ENCODE data around the gene OAS1. TPM values are rescaled to one million over a fixed set of nuclear protein-coding genes. Genes with fewer than 3 reads are reported as not detected.

The OAS1 gene
- total RNA-seq, 1 experiment from 2014 or later = 0.64 TPM

DNA sequence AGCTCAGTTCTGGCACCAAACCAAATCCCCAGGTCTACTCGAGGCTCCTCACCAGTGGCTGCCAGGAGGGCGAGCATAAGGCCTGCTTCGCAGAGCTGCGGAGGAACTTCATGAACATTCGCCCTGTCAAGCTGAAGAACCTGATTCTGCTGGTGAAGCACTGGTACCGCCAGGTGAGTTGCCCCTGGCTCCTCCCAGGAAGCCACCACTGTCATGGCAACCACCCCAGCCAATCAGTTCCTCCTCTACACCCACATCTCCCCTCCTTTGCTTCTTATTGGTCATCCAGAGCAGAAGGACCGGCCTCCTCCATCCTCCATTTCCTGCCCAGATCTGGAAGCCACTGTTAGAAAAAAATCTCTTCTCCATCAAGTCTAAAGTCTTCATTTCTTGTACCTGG is 54.3 kb downstream of the OAS1 start:
- H3K9ac ChIP-seq (ENCODE audit: low read length) = no peak overlapping the region
- RAD21 ChIA-PET (ENCODE audit: low non-redundant PET in 1 of 2, low total read pairs in 2 of 2, uncharacterized antibody in 2 of 2, unreplicated experiment in 2 of 2) = no interaction called here
- H3K36me3 ChIP-seq (ENCODE audit: control insufficient read depth in 1 of 2, insufficient read depth in 2 of 2, low read length in 2 of 2) = peaks cover 0 to 7% of the 10 kb centered on the region in 2 experiments; a peak in 1 of 4 replicates
- CTCF ChIA-PET = no interaction called here
- H3K9me3 ChIP-seq (ENCODE audit: control insufficient read depth in 1 of 2, insufficient read depth in 1 of 2, low read depth in 1 of 2, low read length in 2 of 2) = no peaks in the 10 kb centered on the region
- H3K4me2 ChIP-seq (ENCODE audit: low read length) = no peak overlapping the region
- no peak overlapping the region for H3K27ac ChIP-seq (ENCODE audit: low read depth, low read length)
- no peaks in the 10 kb centered on the region for H3K4me1 ChIP-seq (ENCODE audit: control insufficient read depth in 1 of 2, insufficient read depth in 2 of 2, low read length in 2 of 2)
- H2AFZ ChIP-seq (ENCODE audit: low read depth, low read length, poor library complexity, severe bottlenecking) = no peak overlapping the region
- no peaks in the 10 kb centered on the region for H4K20me1 ChIP-seq (ENCODE audit: insufficient read depth)
- no peaks in the 10 kb centered on the region for H3K9me2 ChIP-seq (ENCODE audit: insufficient read depth)
- no peaks in the 10 kb centered on the region for H3K27me3 ChIP-seq (ENCODE audit: insufficient read depth, low read length)
- no peak overlapping the region for H3K4me3 ChIP-seq (replicated peaks in 1 of 2; ENCODE audit: low read depth in 1 of 2, low read length in 2 of 2)
- DNase-seq (ENCODE audit: low read depth, low spot score) (no peak), ATAC-seq (peak; percentile 84)
- TF ChIP-seq, protein P1, sequence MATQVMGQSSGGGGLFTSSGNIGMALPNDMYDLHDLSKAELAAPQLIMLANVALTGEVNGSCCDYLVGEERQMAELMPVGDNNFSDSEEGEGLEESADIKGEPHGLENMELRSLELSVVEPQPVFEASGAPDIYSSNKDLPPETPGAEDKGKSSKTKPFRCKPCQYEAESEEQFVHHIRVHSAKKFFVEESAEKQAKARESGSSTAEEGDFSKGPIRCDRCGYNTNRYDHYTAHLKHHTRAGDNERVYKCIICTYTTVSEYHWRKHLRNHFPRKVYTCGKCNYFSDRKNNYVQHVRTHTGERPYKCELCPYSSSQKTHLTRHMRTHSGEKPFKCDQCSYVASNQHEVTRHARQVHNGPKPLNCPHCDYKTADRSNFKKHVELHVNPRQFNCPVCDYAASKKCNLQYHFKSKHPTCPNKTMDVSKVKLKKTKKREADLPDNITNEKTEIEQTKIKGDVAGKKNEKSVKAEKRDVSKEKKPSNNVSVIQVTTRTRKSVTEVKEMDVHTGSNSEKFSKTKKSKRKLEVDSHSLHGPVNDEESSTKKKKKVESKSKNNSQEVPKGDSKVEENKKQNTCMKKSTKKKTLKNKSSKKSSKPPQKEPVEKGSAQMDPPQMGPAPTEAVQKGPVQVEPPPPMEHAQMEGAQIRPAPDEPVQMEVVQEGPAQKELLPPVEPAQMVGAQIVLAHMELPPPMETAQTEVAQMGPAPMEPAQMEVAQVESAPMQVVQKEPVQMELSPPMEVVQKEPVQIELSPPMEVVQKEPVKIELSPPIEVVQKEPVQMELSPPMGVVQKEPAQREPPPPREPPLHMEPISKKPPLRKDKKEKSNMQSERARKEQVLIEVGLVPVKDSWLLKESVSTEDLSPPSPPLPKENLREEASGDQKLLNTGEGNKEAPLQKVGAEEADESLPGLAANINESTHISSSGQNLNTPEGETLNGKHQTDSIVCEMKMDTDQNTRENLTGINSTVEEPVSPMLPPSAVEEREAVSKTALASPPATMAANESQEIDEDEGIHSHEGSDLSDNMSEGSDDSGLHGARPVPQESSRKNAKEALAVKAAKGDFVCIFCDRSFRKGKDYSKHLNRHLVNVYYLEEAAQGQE (IDR thresholded peaks at IDR 0.05; ENCODE audit: low read depth) = no peak
- TF ChIP-seq, protein P2, sequence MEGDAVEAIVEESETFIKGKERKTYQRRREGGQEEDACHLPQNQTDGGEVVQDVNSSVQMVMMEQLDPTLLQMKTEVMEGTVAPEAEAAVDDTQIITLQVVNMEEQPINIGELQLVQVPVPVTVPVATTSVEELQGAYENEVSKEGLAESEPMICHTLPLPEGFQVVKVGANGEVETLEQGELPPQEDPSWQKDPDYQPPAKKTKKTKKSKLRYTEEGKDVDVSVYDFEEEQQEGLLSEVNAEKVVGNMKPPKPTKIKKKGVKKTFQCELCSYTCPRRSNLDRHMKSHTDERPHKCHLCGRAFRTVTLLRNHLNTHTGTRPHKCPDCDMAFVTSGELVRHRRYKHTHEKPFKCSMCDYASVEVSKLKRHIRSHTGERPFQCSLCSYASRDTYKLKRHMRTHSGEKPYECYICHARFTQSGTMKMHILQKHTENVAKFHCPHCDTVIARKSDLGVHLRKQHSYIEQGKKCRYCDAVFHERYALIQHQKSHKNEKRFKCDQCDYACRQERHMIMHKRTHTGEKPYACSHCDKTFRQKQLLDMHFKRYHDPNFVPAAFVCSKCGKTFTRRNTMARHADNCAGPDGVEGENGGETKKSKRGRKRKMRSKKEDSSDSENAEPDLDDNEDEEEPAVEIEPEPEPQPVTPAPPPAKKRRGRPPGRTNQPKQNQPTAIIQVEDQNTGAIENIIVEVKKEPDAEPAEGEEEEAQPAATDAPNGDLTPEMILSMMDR (IDR thresholded peaks at IDR 0.05 in 2 of 3, conservative IDR thresholded peaks at IDR 0.05 in 1 of 3; ENCODE audit: borderline replicate concordance in 1 of 3, insufficient read depth in 1 of 3, low read depth in 2 of 3, low read length in 2 of 3) = no peak
- TF ChIP-seq, protein P3, sequence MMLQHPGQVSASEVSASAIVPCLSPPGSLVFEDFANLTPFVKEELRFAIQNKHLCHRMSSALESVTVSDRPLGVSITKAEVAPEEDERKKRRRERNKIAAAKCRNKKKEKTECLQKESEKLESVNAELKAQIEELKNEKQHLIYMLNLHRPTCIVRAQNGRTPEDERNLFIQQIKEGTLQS (IDR thresholded peaks at IDR 0.05) = no peak
- no peak for TF ChIP-seq EZH2 (IDR thresholded peaks at IDR 0.05)
- TF ChIP-seq CEBPB (IDR thresholded peaks at IDR 0.05; ENCODE audit: low read depth) = no peak
- TF ChIP-seq SIN3A (IDR thresholded peaks at IDR 0.05; ENCODE audit: low read depth) = no peak
- TF ChIP-seq, protein P4, sequence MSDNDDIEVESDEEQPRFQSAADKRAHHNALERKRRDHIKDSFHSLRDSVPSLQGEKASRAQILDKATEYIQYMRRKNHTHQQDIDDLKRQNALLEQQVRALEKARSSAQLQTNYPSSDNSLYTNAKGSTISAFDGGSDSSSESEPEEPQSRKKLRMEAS (IDR thresholded peaks at IDR 0.05) = no peak
- TF ChIP-seq POLR2A (IDR thresholded peaks at IDR 0.05; ENCODE audit: borderline replicate concordance, extremely low read depth, insufficient read depth, insufficient read length) = no peak
- no peak for TF ChIP-seq ZFX (IDR thresholded peaks at IDR 0.05)
- no peaks in the 10 kb centered on the region for H3K79me2 ChIP-seq (ENCODE audit: insufficient read depth, low read length)
- BruUV-seq (replicated peaks) = no TSS peak
- intact Hi-C loops (cut with micrococcal nuclease) = no loop called here
- POLR2A ChIA-PET = no interaction called here
